Suprapubic skin (tissue), 4 donors: ENCODE data around the gene LRRC27. TPM values are rescaled to one million over a fixed set of nuclear protein-coding genes. Genes with fewer than 3 reads are reported as not detected.

Experiments used
- DNase-seq, 2 donors: peaks; one replicate each; pipeline ENCODE4 v3.0.0-alpha.2; 2019; ENCODE audit warnings: low spot score in 2 of 2
- H3K27ac ChIP-seq: fragments of 200-600 bp; sonication (generic); one replicate; pipeline ENCODE4 v1.5.1; 2019
- H3K27me3 ChIP-seq: fragments of 200-600 bp; sonication (generic); one replicate; pipeline ENCODE4 v1.5.1; 2019
- H3K36me3 ChIP-seq: fragments of 200-600 bp; sonication (generic); one replicate; pipeline ENCODE4 v1.5.1; 2019
- H3K4me1 ChIP-seq: fragments of 200-600 bp; sonication (generic); one replicate; pipeline ENCODE4 v1.5.1; 2019
- H3K4me3 ChIP-seq: fragments of 200-600 bp; sonication (generic); one replicate; pipeline ENCODE4 v1.5.1; 2019; ENCODE audit warnings: mild to moderate bottlenecking
- H3K9me3 ChIP-seq: fragments of 200-600 bp; sonication (generic); one replicate; pipeline ENCODE4 v1.5.1; 2019
- CTCF ChIP-seq, 2 donors: fragments of 200-600 bp in 1 of 2; fragments of 450-650 bp in 1 of 2; sonication (generic) in 1 of 2; IDR thresholded peaks; one replicate each; pipeline ENCODE4 v1.5.1; 2016 to 2019; ENCODE audit warnings: antibody characterized with exemption in 2 of 2, mild to moderate bottlenecking in 1 of 2, moderate library complexity in 1 of 2
- EP300 ChIP-seq: sonication (generic); formaldehyde crosslinking; IDR thresholded peaks from one replicate; pipeline ENCODE4 v1.6.1; 2017; ENCODE audit warnings: antibody characterized with exemption
- POLR2A ChIP-seq, 2 donors: fragments of 450-650 bp; IDR thresholded peaks; one replicate each; pipeline ENCODE4 v1.6.1; 2017; ENCODE audit warnings: antibody characterized with exemption in 2 of 2, mild to moderate bottlenecking in 2 of 2, moderate library complexity in 2 of 2
- POLR2AphosphoS5 ChIP-seq, 3 donors: sonication (generic); formaldehyde crosslinking; IDR thresholded peaks; one replicate each; pipeline ENCODE4 v1.6.1; 2017; ENCODE audit warnings: antibody characterized with exemption in 3 of 3
- WGBS: methylation state at CpG from one replicate; pipeline ENCODE4 v1.1.5; 2018; 5-methylcytosine and 5-hydroxymethylcytosine counted together
- total RNA-seq, 4 donors: library from RNA; depleted of rRNA; stranded (reverse); fragments of >200 nt; gene quantifications; one replicate each; pipeline ENCODE4 v1.1.0, GENCODE V29; 2016

The LRRC27 gene
- total RNA-seq, 4 donors from 2014 or later: 6.6 to 13.1 (median 7.1) TPM

- Histone ChIP-seq H3K4me1 (peaks cover 41% of the 10 kb centered on the region), H3K9me3 (no peaks in the 10 kb centered on the region), H3K27ac (no peak overlapping the region), H3K4me3 (no peak overlapping the region), H3K27me3 (no peaks in the 10 kb centered on the region), H3K36me3 (no peaks in the 10 kb centered on the region)
- WGBS: 69% methylated on average over 2 of the region's 9 CpGs
- no peak for DNase-seq
- TF ChIP-seq CTCF (IDR thresholded peaks at IDR 0.05) (no peak), POLR2AphosphoS5 (IDR thresholded peaks at IDR 0.05) (no peak), POLR2A (IDR thresholded peaks at IDR 0.05) (no peak), EP300 (no peak)
Observed at GRCh38 chr10:132393695-132394181, 61.7 kb downstream of the LRRC27 start.

GRCh38 chr10:132394201-132394811, 62.3 kb downstream of the LRRC27 start:
- WGBS: 78% methylated on average over 11 of the region's 13 CpGs
- Histone ChIP-seq H3K4me3 (no peak overlapping the region), H3K9me3 (no peaks in the 10 kb centered on the region), H3K27ac (peak overlapping the region; percentile 98), H3K4me1 (peaks cover 41% of the 10 kb centered on the region), H3K36me3 (no peaks in the 10 kb centered on the region), H3K27me3 (no peaks in the 10 kb centered on the region)
- no peak for DNase-seq
- TF ChIP-seq EP300 (no peak), POLR2AphosphoS5 (IDR thresholded peaks at IDR 0.05) (no peak), POLR2A (IDR thresholded peaks at IDR 0.05) (no peak), CTCF (IDR thresholded peaks at IDR 0.05) (no peak)

- Histone ChIP-seq H3K4me1 (peaks cover 42% of the 10 kb centered on the region), H3K27me3 (no peaks in the 10 kb centered on the region), H3K36me3 (no peaks in the 10 kb centered on the region), H3K27ac (peak overlapping the region; percentile 98), H3K4me3 (peak overlapping the region; percentile 86), H3K9me3 (no peaks in the 10 kb centered on the region)
- no peak for DNase-seq
- WGBS: 66% methylated on average over 9 of the region's 12 CpGs
- TF ChIP-seq POLR2AphosphoS5 (IDR thresholded peaks at IDR 0.05) (no peak), POLR2A (IDR thresholded peaks at IDR 0.05) (no peak), CTCF (IDR thresholded peaks at IDR 0.05) (no peak)
Observed at GRCh38 chr10:132394936-132395703, 63.1 kb downstream of the LRRC27 start.

GRCh38 chr10:132395704-132396493, 63.9 kb downstream of the LRRC27 start:
- Histone ChIP-seq H3K4me1 (peaks cover 50% of the 10 kb centered on the region), H3K9me3 (no peaks in the 10 kb centered on the region), H3K4me3 (peak overlapping the region; percentile 86), H3K27ac (peak overlapping the region; percentile 98), H3K36me3 (no peaks in the 10 kb centered on the region), H3K27me3 (no peaks in the 10 kb centered on the region)
- no peak for TF ChIP-seq CTCF (IDR thresholded peaks at IDR 0.05)
- TF ChIP-seq POLR2A (IDR thresholded peaks at IDR 0.05): peak in 1 of 2 donors; percentile 2
- DNase-seq: peak; percentile 92
- 45% methylated on average over 10 of the region's 71 CpGs for whole genome bisulfite sequencing
